ENCODE measurements around the gene PLPPR4.

- TF ChIP-seq CTCF (IDR thresholded peaks at IDR 0.05) (no peak), EP300 (IDR thresholded peaks at IDR 0.05) (no peak), POLR2A (IDR thresholded peaks at IDR 0.05) (no peak), POLR2AphosphoS5 (IDR thresholded peaks at IDR 0.05) (no peak)
These were observed 16.8 kb downstream of the PLPPR4 start for GRCh38 chr1:99281105-99281504.

Measured in suprapubic skin (tissue), 4 donors.